Kidney (tissue), 14 donors: ENCODE measurements around the gene RNF145. TPM values are rescaled to one million over a fixed set of nuclear protein-coding genes. Genes with fewer than 3 reads are reported as not detected.

ENCODE experiments used
- DNase-seq, 5 donors: peaks; one replicate each; pipeline ENCODE4 v3.0.0-alpha.2; 2013 to 2020
- FAIRE-seq: peaks from 2 replicates; lab custom pipeline; 2012; peaks lifted over from hg19 to GRCh38; lab: Jason Lieb, UNC
- H3K27ac ChIP-seq, 2 donors: one replicate each; pipeline ENCODE4 v1.7.0; 2013; ENCODE audit warnings: low read depth in 2 of 2, low read length in 2 of 2, inconsistent platforms in 1 of 2
- H3K27me3 ChIP-seq: one replicate; pipeline ENCODE4 v1.7.1; 2013; ENCODE audit warnings: low read length, inconsistent platforms; ENCODE audit not compliant: control insufficient read depth, insufficient read depth
- H3K36me3 ChIP-seq, 3 donors: one replicate each; pipeline versions ENCODE4 v1.7.0 to v1.7.1; 2013; ENCODE audit warnings: low read length in 3 of 3, control low read depth in 1 of 3, inconsistent platforms in 1 of 3; ENCODE audit not compliant: insufficient read depth in 3 of 3, control insufficient read depth in 2 of 3
- H3K4me1 ChIP-seq, 3 donors: one replicate each; pipeline versions ENCODE4 v1.7.0 to v1.7.1; 2013; ENCODE audit warnings: low read length in 3 of 3, inconsistent platforms in 1 of 3, low read depth in 1 of 3; ENCODE audit not compliant: control insufficient read depth in 2 of 3, insufficient read depth in 2 of 3
- H3K4me3 ChIP-seq, 3 donors: one replicate each; pipeline versions ENCODE4 v1.7.0 to v1.8.1; 2013; ENCODE audit warnings: low read length in 3 of 3, control low read depth in 1 of 3, inconsistent platforms in 1 of 3
- H3K9ac ChIP-seq, 3 donors: one replicate each; pipeline versions ENCODE4 v1.7.0 to v1.7.1; 2013; ENCODE audit warnings: low read length in 3 of 3, control low read depth in 1 of 3, inconsistent platforms in 1 of 3
- H3K9me3 ChIP-seq, 3 donors: one replicate each; pipeline versions ENCODE4 v1.7.0 to v1.7.1; 2013; ENCODE audit warnings: low read length in 3 of 3, control low read depth in 1 of 3, inconsistent platforms in 1 of 3; ENCODE audit not compliant: control insufficient read depth in 2 of 3, insufficient read depth in 1 of 3
- CTCF ChIP-seq: IDR thresholded peaks from 3 replicates; pipeline ENCODE4 v1.5.1; 2012; ENCODE audit warnings: mild to moderate bottlenecking, moderate library complexity, borderline replicate concordance; ENCODE audit not compliant: insufficient read depth; ENCODE audit errors: extremely low read depth
- intact Hi-C: fragments of 100-400 bp; cut with DNase I; formaldehyde crosslinking; loops from one replicate; pipeline ENCODE4 v1.11.1; 2022
- polyA plus RNA-seq: library from polyadenylated mRNA; stranded (reverse); fragments of 350-450 nt; fragmentation: Illumina TruSeq; extraction: RNeasy Lipid Tissue Mini Kit (QIAGEN cat#74804); gene quantifications from one replicate; pipeline ENCODE4 v1.2.3, GENCODE V29; 2014; ENCODE audit warnings: low read depth, low replicate concordance; ENCODE audit not compliant: insufficient read depth
- total RNA-seq: library from RNA; stranded (reverse); fragmentation: NEBNext Ultra II Directional; extraction: Animal tissue kit (Norgen Biotek cat#: 25700); gene quantifications from one replicate; pipeline ENCODE4 v1.2.1, GENCODE V29; 2021
- donor health status: control.
- donor health status: control.
- donor health status: control.
- donor health status: control.
- donor health status: control.
- donor health status: DM: yes; HTN: yes; CAD: no.
- donor health status: Normal renal cell carcinoma (clear cell type).

RNF145 gene
- total and polyA plus RNA-seq, 2 donors from 2014 or later: 29.6 to 66.5 TPM

- Histone ChIP-seq H3K4me3 (no peak overlapping the region), H3K4me1 (no peaks in the 10 kb centered on the region), H3K27me3 (no peaks in the 10 kb centered on the region), H3K36me3 (no peaks in the 10 kb centered on the region), H3K9ac (no peak overlapping the region), H3K27ac (no peak overlapping the region), H3K9me3 (no peaks in the 10 kb centered on the region)
- intact Hi-C loops: no loop called here
- FAIRE-seq (no peak), DNase-seq (peak in 1 of 5 donors; percentile 24)
- TF ChIP-seq CTCF: no peak
These were observed 26.7 kb downstream of the RNF145 start for GRCh38 chr5:159182691-159183090.

- Histone ChIP-seq H3K36me3 (no peaks in the 10 kb centered on the region), H3K9ac (no peak overlapping the region), H3K9me3 (no peaks in the 10 kb centered on the region), H3K27ac (no peak overlapping the region), H3K4me1 (no peaks in the 10 kb centered on the region), H3K27me3 (no peaks in the 10 kb centered on the region), H3K4me3 (no peak overlapping the region)
- intact Hi-C loops: no loop called here
- no peak for TF ChIP-seq CTCF
- no peak for FAIRE-seq
- DNase-seq: no peak
These were observed 27.7 kb downstream of the RNF145 start for GRCh38 chr5:159181651-159182050.

- no peak for TF ChIP-seq CTCF
- FAIRE-seq (no peak), DNase-seq (no peak)
- no peak overlapping the region for H3K27ac ChIP-seq
- no peaks in the 10 kb centered on the region for H3K9me3 ChIP-seq
- H3K9ac ChIP-seq: no peak overlapping the region
- no peaks in the 10 kb centered on the region for H3K27me3 ChIP-seq
- no peak overlapping the region for H3K4me3 ChIP-seq
- H3K4me1 ChIP-seq: no peaks in the 10 kb centered on the region
- H3K36me3 ChIP-seq: peaks cover 0 to 1% (median 0%) of the 10 kb centered on the region in 3 donors
- intact Hi-C loops: no loop called here
These were observed 28.2 kb downstream of the RNF145 start for GRCh38 chr5:159181152-159181551.
